HG02981 (cell line): ENCODE results near the gene WEE2.

Experiments used
- ATAC-seq: cut with Tn5 transposase; IDR thresholded peaks from one replicate; pipeline ENCODE4 v1.9.1; 2021; ENCODE audit warnings: mild to moderate bottlenecking, moderate library complexity; ENCODE audit not compliant: unreplicated experiment

The WEE2 gene

GRCh38 chr7:141708351-141708750, at the start of gene WEE2:
Gene WEE2, plus strand, starts transcription at chr7:141708353. Its CDS starts 406 bp downstream, at chr7:141708759.
- no peak for ATAC-seq

- ATAC-seq: no peak
Measured at GRCh38 chr7:141659501-141659900, 48.7 kb upstream of the WEE2 start.

GRCh38 chr7:141660259-141660658, 47.9 kb upstream of the WEE2 start:
- no peak for ATAC-seq

GRCh38 chr7:141663081-141663849, 44.9 kb upstream of the WEE2 start:
- ATAC-seq: no peak

GRCh38 chr7:141664450-141664849, 43.7 kb upstream of the WEE2 start:
- no peak for ATAC-seq

GRCh38 chr7:141665208-141666035, 42.7 kb upstream of the WEE2 start:
- ATAC-seq: no peak

- ATAC-seq: no peak
Measured at GRCh38 chr7:141666071-141666470, 42.1 kb upstream of the WEE2 start.

GRCh38 chr7:141668853-141669252, 39.3 kb upstream of the WEE2 start:
- ATAC-seq: no peak

- ATAC-seq: no peak
Measured at GRCh38 chr7:141671705-141672496, 36.3 kb upstream of the WEE2 start.

GRCh38 chr7:141673346-141673745, 34.8 kb upstream of the WEE2 start:
- ATAC-seq: no peak

GRCh38 chr7:141674171-141674671, 33.9 kb upstream of the WEE2 start:
- no peak for ATAC-seq

- no peak for ATAC-seq
Measured at GRCh38 chr7:141674702-141675101, 33.5 kb upstream of the WEE2 start.

- no peak for ATAC-seq
Measured at GRCh38 chr7:141675436-141676215, 32.5 kb upstream of the WEE2 start.

- no peak for ATAC-seq
Measured at GRCh38 chr7:141676618-141677017, 31.5 kb upstream of the WEE2 start.

- ATAC-seq: no peak
Measured at GRCh38 chr7:141679014-141679413, 29.1 kb upstream of the WEE2 start.

- ATAC-seq: no peak
Measured at GRCh38 chr7:141685285-141686023, 22.7 kb upstream of the WEE2 start.

- no peak for ATAC-seq
Measured at GRCh38 chr7:141686074-141686473, 22.1 kb upstream of the WEE2 start.

GRCh38 chr7:141686670-141687069, 21.5 kb upstream of the WEE2 start:
- no peak for ATAC-seq

- ATAC-seq: no peak
Measured at GRCh38 chr7:141688043-141688442, 20.1 kb upstream of the WEE2 start.
